Activated T-cell treated with anti-CD3 and anti-CD28 coated beads, Interleukin-2, amount 50 U/mL, for 48 hours (primary cell): ENCODE data around the gene OSGEPL1.
A peak's percentile ranks its signal among the peaks of the same experiment; 100 is the strongest.
"Not testable (repeated sequence)": the region's sequence is repeated elsewhere in the genome, so short reads cannot be mapped to it uniquely, and the experiment has no call there.

Experiments used
- DNase-seq, 2 experiments: peaks; one replicate each; pipeline ENCODE4 v3.0.0-alpha.2; 2020

Gene OSGEPL1, protein sequence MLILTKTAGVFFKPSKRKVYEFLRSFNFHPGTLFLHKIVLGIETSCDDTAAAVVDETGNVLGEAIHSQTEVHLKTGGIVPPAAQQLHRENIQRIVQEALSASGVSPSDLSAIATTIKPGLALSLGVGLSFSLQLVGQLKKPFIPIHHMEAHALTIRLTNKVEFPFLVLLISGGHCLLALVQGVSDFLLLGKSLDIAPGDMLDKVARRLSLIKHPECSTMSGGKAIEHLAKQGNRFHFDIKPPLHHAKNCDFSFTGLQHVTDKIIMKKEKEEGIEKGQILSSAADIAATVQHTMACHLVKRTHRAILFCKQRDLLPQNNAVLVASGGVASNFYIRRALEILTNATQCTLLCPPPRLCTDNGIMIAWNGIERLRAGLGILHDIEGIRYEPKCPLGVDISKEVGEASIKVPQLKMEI

DNA sequence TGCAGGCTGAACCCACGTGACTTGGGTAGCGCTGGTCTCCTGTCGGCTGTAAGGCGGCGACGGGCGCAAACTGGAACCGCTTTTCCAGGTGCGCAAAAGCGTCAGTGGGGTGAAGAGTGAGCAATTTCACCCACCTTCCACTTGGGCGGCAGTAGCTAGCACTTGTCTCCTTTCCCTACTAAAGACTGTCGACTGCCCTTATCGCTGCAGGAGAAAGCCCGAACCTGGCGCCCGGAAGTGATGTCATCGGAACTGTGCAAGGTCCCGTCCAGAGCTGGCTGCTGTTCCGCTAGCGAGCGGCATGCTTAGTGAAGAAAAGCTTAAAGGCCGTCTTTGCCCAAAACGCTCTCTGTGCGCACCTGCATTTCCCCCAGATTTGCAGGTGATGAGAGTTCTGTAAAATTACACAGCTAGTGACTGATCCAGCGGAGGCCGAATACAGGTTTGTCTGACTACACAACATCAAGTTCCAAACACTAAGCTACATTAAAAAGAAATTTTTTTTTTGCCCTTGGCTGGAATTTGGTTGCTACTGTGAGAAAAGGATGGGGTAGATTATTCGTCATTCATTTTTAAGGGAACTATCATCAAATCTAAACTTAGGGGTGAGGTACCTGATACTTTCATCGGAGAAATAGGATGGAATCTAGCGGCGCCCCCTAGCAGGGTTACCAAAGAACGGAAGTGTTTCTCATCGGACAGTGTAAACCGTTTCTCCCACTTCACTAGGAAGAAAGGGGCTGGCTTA, at the start of gene OSGEPL1:
OSGEPL1 (minus strand) TSS at position 242 of the 748 bp plus-strand sequence. CDS start 1,152 bp downstream, outside the sequence.
- peak; percentile 93 to 94 for DNase-seq

GRCh38 chr2:189803431-189803830, 40.8 kb upstream of the OSGEPL1 start:
- no peak for DNase-seq

- DNase-seq, result no peak
Measured at GRCh38 chr2:189802396-189802912, 39.9 kb upstream of the OSGEPL1 start.

DNA sequence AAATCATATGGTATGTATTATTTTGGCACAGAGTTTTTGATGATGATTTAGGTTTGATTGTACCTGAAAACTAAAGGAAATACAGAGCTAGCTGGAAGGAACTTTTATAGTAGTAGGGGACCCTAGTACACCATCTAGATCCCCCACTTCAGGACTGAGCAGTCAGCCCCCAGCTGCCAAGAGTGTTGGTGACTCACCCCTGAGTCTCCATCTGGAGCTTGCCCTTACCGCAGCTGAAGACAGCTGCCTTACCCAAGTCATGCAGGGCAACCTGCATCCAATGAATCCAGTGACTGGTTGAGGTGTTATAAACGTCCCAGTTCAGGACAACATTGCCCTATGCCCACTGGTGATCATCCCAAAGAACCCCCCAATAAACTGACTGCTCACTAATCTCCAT, 36.9 kb upstream of the OSGEPL1 start:
- no peak for DNase-seq

DNA sequence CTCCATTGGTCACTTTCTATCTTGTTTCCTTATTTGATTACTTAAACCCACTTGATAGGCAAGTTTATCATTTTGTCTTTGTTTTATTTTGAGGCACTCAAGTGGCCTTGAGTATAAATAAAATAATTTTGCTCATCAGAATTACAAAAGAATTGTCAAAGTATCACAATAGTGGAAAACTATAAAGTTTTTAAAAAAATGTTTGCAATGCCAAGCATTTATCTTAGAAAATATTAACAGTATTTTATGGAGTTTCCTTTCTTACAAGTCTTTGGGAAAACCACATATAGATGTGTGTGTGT, 36.4 kb upstream of the OSGEPL1 start:
- DNase-seq, result no peak

- DNase-seq, result no peak
Measured at GRCh38 chr2:189798312-189799029, 35.9 kb upstream of the OSGEPL1 start.

DNA sequence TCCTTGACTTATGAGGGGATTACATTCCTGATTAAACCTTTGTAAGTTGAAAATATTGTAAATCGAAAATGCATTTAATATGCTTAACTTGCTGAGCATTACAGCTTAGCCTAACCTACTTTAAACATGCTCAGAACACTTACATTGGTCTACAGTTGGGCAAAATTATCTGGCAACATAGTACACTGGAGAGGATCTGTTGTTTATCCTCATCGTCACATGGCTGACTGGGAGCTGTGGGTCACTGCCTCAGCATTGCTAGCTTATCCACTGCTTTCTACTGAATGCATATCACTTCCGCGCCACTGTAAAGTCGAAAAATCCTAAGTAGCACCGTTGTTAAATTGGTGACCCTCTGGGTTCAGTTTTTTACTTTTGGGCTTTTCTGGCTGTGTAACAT, 35.3 kb upstream of the OSGEPL1 start:
- DNase-seq, result no peak

DNA sequence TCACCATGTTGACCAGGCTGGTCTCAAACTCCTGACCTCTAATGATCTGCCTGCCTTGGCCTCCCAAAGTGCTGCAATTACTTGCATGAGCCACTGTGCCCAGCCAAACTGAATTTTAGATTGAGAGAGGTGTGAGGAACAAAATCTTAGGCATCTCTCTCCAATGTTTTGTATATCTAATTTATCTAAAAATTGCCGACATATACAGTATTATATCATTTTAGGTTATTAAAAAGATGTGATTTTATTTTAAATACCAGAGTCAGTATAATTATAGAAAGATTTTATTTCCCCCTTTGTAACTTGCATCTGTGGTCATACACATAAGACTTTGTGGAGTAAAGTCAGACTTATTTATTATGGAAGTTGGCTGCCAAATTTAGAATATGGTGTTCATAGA, 31.7 kb upstream of the OSGEPL1 start:
- DNase-seq, result no peak

GRCh38 chr2:189791338-189792042, 28.9 kb upstream of the OSGEPL1 start:
- DNase-seq, result no peak

DNA sequence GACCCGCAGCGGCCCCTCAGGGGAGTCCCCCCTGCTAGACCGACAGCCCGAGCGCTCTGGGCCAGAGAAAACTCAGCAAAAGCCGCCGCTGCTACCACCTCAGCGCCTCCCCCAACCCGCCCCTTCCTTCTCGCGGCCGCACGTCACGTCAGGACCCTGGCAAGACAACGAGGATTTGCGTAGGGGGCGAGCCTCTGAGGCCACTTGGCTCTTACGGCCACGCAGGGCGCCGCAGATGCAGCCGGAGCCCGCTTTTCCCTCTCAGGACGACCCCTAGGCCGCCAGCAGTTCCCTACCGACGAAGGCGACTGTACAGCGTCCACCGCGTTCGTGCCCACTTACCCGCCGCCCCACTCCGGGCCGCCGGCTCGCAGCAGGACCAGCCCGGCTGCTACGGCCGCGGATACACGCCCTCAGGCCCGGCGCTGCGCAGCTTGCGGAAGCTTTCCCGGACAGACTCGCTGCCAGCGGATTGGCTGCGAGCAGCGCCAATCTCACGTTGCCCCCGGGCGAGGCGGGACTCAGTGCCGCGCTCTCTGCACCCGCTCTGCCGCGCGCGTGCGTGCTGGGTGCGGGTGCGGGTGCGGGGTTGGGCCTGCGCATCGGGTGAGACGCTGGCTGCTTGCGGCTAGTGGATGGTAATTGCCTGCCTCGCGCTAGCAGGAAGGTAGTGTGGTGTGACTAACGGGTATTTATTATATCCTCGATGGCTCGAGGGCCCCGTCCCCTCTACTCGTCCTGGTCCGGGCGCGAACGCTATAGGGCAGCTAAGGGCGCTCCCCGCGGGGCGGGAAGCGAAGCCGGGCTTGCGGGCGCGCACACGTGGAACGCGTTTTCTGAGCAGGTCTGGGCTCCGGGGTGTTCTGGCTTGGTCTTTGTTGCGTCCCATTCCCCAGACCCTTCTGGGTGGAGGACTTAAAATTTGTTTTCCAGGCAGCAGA, 21.6 kb upstream of the OSGEPL1 start, which contains the start of the genes ORMDL1 and PMS1:
ORMDL1 (minus strand) TSS at position 413 of the 941 bp plus-strand sequence. CDS start 1,744 bp downstream, outside the sequence.
PMS1 (plus strand) TSS at position 524 of the 941 bp plus-strand sequence. CDS start 7,360 bp downstream, outside the sequence.
- peak; percentile 95 to 97 for DNase-seq

- DNase-seq, result no peak
Measured at GRCh38 chr2:189783451-189783926, 20.9 kb upstream of the OSGEPL1 start.

DNA sequence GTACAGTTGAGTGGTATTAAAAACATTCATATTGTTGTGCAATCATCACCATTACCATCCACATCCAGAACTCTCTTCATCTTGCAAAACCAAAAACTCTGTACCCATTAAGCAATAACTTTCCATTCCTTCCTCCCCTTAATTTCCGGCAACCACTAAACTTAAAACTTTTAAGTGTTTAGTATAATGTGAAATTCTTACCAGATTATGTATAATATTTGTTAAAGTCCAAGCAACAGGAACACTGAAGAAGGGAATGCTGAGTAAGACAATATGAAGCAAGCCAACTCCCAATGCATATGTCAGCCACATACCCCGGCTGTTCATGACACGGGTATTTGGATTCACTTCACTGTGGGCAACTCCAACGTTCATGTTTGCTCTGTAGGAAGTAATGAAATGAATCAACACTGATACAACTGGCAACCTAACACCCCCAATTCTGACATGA, 19.7 kb upstream of the OSGEPL1 start:
- no peak for DNase-seq

DNA sequence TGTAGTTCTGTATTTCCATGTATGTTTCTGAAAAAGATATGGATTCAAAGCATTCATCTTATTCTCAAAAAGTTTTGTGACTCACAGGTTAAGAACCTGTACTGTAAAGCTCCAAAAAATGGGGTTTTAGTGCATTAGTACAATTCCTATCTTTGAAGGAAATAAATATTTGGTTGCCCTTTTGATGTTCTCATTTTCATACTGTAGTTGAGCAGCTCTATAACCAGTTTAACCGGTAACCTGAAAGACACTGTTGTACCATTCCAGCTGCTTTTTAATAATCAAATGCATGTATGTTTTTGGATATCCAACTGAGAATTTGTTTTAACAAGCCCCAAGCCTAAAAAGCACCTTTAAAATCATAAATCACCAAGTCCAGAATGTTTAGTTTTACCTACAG, 9.6 kb upstream of the OSGEPL1 start:
- DNase-seq, result no peak

- DNase-seq, result no peak
Measured at GRCh38 chr2:189770590-189771322, 8.2 kb upstream of the OSGEPL1 start.

- DNase-seq, result no peak
Measured at GRCh38 chr2:189763908-189764661, 1.5 kb upstream of the OSGEPL1 start.

GRCh38 chr2:189762229-189762550, 402 bp downstream of the OSGEPL1 start:
- no peak for DNase-seq

- not testable (repeated sequence) for DNase-seq
Measured at GRCh38 chr2:189760154-189760553, 2.4 kb downstream of the OSGEPL1 start.

DNA sequence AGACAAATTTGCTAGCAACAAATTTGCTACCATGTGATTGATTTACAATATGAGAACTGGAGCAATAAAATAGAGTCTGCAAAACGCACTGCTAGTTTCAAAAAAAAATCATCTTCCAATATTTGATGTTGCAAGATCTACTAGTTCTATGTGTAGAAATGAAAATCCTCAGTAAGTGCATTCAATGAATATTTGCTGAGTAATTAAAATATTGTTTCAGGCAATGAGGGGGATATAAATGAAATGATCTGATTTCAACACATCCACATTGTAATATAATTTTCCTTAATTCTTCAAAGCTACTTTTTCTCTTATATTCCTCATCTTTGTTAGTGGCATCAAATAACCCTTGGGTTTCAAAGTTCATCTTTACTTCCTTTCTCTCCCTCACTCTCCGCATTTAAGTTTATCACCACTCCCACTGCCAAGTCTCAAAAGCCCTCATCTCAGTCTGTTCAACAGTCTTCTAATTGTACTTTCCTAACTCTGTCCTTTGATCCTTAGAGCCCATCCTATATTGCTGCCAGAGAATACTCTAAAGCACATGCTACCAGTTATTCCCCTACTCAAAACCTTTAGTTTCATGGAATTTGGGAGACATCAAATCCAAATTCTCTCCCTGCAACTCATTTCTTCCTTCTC, 6.2 kb downstream of the OSGEPL1 start:
- DNase-seq, result no peak

DNA sequence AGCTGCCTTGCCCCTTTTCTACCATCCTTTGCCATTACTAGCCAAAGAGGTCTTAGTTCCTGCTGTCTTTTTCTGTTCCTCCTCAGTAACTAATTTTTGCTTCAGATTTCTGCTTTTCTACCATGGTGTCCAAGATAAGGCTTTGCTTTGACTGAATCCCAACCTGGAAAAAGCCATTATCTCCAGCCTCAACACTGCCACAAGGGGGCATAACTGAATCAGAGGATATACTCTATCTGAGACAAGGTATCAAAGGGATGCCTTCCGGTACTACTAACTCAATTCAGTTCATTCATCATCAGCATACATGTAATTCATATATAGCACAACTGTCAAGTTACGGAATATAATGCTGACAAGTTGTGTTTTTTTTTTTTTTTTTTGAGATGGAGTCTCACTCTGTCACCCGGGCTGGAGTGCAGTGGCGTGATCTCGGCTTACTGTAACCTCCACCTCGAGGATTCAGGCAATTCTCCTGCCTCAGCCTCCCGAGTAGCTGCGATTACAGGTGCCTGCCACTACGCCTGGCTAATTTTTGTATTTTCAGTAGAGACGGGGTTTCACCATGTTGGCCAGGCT, 11.4 kb downstream of the OSGEPL1 start:
- peak; percentile 34 to 35 for DNase-seq
